Loucy (cell line): ENCODE data around the gene CUX1.

Source experiments
- CTCF ChIP-seq: fragments of 200-600 bp; sonication (generic); conservative IDR thresholded peaks from 2 replicates; pipeline ENCODE4 v1.5.1; 2014; ENCODE audit warnings: mild to moderate bottlenecking, antibody characterized with exemption, low read length
- EZH2phosphoT487 ChIP-seq: fragments of 200-600 bp; IDR thresholded peaks from 2 replicates; pipeline ENCODE4 v1.6.1; 2018; ENCODE audit warnings: antibody characterized with exemption, mild to moderate bottlenecking, moderate library complexity, borderline replicate concordance

- no peak for TF ChIP-seq CTCF
- no peak for TF ChIP-seq EZH2phosphoT487
Observed at GRCh38 chr7:101832685-101833375, 15.4 kb downstream of the CUX1 start.
